Femur (tissue), 1 donor: ENCODE results near the gene FASN.
A peak's percentile ranks its signal among the peaks of the same experiment; 100 is the strongest.
"Not testable (repeated sequence)": the region's sequence is repeated elsewhere in the genome, so short reads cannot be mapped to it uniquely, and the experiment has no call there.

Experiments used
- DNase-seq: peaks from one replicate; pipeline ENCODE4 v3.0.0-alpha.2; 2017

FASN gene

DNA sequence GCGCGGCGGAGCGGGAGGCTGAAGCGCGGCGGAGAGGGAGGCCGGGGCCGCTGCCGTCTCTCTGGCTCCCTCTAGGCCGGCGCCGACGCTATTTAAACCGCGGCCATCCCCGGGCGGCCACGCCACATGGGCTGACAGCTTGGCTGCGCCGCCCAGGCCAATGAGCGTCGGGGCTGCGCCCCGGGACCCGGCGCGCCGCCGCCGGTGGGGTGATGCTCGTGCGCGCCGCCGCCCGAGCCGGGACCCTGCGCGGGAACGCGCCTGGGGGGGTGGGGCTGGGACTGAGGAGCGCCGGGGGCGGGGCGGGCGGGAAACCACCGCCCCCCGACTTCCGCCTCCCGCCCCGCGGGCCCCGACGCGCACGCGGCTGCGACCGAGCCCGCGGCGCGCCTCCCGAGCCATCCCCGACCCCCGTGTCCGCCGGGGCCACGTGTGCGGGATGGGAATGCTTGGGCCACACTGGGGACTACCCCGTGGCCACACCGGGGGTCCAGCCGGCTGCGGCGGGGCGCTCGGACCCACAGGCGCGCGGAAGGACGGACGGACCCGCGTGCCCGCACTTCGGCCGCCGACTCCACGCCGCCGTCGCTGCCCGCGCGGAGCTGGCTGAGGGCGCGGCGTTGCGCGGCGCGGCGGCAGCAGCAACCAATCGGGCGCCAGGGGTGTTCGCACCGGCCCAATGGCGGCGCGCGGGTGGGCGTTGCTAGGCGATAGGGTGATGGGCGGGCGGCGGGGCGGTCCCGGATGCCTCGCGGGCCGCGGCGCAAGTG, at the start of gene FASN:
FASN (minus strand) TSS at position 68 of the 770 bp plus-strand sequence. CDS start 1,791 bp downstream, outside the sequence.
- peak; percentile 97 for DNase-seq

DNA sequence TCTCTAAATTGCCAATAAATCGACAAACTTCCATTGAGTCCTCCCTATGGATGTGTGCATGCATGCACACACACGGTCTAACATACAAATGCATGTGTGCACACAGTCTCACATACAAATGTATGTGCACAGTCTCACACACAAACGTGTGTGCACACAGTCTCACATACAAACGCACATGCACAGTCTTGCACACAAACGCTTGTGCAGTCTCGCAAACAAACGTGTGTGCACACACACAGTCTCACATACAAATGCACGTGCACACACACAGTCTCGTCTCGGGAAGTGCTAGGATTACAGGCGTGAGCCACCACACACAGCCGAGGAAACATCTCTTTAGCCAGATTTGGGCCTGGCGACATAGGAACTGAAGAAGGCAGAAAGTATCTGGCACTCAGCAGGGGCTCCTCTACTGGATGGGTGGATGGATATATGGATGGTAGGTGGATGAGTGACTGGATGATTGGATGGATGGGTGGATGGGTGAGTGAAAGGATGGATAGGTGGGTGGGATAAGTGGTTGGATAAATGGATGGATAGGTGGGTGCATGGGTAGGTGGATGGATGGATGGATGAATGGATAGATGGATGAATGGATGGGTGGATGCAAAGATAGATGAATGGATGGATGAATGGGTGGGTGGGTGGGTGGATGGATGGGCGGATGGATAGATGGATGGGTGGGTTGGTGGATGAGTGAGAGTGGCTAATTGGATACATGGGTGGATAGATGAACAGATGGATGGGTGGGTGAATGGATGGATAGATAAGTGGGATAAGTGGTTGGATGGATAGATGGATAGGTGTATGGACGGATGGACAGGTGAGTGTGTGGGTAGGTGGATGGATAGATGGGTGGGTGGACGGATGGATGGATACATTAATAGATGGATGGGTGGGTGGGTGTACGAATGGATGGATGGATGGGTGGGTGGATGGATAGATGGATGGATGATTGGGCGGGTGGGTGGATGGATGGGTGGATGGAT, 48.9 kb upstream of the FASN start:
- no peak for DNase-seq

DNA sequence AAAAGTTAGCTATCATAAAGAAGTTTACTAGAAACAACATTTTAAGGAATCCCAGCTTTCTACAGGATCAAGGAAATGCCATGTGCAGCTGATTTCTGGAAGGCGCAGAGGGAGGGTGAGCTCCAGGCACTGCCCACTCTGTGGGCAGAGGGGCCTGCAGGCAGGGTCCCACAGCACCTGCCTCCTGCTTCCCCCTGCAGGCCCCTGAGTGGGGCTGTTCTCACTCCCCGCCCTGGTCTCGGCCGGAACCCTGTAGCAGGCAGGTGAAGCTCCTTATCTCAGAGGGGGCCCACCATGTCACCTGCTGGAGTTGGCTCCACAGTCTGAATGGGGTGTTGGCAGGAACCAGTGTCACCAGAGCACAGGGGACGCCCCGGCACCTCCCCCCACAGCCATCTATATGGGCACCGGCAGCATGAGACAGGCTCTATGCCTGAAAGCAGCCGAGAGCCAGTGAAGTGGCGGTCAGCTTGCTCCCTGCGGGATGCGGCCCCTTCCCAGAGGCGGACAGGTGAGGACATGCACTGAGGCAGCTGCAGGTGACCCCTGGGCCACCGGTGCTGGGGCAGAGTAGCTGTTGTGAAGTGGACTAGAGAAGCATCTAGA, 47.6 kb upstream of the FASN start:
- DNase-seq, result no peak

DNA sequence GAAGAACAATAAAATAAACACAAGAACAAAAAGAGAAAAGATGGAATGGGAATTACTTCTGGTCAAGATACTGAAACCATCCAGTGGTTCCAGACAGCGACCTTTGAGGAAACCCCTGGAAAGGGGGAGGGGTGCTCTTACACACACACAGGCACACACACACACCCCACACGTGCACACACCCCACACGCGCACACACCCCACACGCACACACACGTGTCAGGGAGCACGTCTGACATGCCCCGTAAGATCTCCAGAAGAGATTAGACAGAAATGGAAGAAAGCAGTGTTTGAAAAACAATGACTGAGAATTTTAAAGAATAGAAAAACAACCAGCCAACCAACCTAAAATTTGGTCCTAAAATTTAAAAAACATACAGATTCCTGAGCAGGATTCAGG, 45.3 kb upstream of the FASN start:
- DNase-seq, result no peak

DNA sequence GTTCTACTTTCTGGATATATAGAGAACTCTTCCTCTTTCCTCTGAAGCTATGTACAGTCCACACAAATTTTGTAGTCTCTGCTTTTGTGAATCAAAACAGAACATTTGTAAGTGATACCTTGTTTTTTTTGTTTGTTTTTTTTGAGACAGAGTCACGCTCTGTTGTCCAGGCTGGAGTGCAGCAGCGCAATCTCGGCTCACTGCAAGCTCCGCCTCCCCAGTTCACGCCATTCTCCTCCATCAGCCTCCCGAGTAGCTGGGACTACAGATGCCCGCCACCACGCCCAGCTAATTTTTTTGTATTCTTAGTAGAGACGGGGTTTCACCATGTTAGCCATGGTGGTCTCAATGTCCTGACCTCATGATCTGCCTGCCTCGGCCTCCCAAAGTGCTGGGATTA, 41.9 kb upstream of the FASN start:
- not testable (repeated sequence) for DNase-seq

DNA sequence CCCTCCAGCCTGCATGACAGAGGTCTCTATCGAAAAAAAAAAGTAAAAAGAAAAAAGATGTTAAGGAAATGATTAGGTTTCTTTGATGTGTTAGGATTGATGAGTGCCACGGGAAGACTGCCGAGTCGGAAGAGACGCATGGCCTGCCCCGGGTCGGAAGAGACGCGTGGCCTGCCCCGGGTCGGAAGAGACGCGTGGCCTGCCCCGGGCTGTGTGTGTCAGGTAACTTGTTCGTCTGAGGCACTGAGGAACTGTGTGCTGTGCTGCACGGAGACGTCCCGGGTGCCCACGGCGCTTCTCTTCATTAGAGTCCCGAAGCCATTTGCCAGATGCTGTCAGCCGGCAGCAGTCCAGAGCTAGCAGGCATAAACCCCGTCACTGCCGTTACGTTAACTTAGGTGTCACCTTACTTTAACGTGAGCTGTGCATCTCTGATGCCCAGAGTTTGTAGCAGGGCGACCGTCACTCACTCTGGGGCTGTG, 40.5 kb upstream of the FASN start:
- no peak for DNase-seq

DNA sequence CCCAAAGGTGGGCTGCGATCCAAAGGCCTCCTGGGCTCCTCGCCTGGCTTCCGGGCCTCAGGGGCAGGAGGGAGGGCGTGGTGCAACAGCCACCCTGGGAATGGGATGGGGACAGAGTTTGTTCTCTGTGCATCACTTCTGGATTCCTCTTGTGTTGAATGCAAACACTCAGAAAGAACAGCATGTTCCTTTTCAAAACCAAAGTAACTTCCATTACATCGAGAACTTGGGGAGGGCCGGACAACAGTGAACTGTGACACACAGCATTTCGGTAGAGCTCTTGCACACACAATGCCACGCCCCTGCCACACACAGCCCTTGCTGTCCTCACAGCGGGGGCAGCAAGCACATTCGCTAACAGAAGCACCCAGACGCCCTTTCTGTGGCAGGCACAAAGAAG, 36.1 kb upstream of the FASN start:
- DNase-seq, result no peak

DNA sequence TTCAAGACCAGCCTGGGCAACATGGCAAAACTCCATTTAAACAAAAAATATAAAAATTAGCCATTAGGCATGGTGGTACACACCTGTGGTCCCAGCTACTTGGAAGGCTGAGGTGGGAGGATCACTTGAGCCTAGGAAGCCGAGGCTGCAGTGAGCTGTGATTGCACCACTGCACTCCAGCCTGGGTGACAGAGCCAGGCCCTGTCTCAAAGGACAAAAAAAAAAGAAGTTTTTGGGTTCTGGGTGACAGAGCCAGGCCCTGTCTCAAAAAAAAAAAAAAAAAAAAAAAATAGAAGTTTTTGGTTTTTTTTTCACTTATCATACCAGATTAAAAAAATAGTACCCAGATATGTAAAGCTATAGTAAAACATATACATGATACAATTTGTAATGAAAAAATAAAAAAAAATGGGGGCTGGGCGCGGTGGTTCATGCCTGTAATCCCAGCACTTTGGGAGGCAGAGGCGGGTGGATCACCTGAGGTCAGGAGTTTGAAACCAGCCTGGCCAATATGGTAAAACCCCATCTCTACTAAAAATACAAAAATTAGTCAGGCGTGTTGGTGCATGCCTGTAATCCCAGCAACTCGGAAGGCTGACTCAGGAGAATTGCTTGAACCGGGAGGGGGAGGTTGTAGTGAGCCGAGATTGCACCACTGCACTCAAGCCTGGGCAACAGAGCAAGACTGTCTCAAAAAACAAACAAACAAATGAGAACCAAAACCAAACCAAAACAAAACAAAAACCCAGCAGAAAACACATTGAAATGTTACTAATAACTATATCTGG, 35.3 kb upstream of the FASN start:
- DNase-seq, result not testable (repeated sequence)

DNA sequence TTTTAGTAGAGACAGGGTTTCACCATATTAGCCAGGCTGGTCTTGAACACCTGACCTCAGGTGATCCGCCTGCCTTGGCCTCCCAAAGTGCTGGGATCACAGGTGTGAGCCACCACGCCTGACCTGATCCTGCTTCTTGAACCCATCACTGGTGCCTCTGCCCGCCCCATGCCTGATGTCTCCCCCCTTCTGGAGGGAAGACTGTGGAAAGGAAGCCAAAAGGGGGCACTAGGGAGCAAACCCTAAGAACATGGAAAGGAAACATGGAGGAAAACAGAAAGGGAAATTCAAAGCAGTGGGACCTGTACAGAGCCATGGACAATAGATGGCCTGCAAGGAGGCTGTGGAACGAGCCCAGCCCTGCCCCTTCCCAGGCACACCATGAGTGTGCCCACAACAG, 31.1 kb upstream of the FASN start:
- DNase-seq, result no peak

DNA sequence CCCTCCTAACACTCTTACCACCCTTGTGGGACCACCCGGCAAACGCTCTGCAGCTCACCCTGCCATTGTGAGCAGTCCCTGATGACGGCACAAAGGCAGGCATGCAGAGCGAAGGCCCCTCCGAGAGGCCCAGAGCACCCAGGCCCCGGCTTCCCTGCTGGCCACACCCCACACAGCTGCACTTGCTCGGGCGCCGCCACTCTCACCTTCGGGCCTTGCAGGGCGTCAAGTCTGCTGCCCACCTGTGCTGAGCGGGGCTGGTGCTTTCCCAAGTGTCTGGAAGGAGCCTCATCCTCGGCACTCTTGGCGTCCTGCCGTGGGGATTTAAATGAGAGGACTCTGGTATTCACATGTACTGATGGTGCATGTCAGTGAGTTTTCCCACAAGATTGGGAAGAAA, 30.3 kb upstream of the FASN start:
- no peak for DNase-seq

DNA sequence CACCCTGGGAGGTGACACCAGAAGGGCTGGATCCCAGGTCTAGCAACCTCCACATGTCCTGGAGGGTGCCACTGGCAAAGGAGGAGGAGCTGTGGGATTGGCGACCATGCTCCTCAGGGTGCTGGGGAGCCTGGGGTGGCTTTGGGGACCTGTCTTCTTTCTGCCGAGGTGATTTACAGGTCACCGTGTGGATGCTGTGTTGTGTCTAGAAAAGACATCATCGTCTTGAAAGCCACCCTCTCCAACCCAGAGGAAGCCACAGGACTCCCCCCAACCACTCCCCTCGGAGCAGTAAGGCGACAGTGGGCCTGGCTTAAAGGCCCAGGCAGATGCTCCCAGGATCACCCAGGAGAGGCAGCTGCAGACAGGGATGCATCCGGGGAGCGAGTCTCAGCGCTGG, 29.7 kb upstream of the FASN start:
- DNase-seq, result no peak

DNA sequence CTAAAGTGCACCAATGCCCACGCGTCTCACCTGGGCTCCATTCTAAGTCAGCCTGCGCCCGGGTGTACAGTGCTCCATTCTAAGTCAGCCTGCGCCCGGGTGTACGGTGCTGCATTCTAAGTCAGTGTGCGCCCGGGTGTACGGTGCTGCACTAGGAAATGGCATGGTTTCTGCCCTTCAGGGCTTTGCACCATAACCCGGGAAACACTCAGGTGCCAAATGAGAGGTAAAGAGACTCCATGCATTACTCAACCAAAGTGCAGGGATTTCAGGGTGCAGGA, 29.2 kb upstream of the FASN start:
- no peak for DNase-seq

DNA sequence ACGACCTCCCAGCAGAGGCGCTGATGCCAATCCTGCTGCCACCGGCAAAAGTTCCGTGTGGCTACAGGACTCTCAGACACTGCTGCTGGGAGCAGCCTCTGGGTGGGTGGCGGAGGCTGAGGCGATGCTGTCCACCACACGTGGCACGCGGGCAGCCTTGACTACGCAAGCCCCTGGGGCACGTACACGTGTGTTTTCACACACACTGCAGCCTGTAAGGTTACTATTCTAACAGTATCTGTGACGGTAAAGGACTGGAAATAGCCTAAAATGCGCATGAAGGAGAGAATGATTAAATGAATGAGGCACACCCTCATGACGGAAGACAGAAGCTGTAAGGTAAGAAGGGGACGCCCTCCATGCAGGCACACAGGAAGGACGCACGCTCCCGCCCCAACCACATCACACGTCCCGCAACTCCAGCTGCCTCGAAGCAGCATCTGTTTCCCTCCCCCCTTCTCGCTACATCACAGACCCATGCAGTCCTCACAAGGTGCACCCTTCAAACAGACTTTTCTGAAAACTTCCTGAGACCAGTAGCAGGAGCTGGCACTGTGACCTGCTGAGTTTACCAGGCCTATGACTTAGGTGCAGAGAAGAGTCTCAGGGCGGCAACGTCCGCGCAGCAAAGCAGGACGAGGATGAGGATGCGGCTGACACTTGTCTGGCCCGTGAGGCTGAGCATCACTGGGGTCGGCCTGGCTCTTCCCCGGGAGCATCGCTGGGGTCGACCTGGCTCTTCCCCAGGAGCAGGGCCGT, 28.7 kb upstream of the FASN start:
- DNase-seq, result no peak

DNA sequence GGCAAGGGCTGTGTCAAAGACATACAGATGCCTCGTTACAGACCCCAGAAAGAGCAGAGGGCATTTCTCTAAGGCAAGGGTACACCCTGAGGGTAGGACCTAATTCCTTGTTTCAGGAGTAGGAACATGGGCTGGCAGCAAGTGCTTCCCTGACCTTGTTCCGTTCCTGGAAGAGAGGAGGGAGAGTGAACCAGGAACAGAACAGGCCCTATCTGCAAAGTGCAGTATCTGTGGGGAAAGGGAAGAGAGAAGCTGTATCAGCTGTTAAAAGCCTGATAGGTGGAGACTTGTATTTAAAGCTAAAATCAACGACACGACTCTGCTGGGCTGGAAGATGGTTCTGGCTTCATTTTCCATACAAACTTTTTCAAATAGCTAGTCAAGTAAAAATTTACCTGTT, 26.1 kb upstream of the FASN start:
- no peak for DNase-seq

DNA sequence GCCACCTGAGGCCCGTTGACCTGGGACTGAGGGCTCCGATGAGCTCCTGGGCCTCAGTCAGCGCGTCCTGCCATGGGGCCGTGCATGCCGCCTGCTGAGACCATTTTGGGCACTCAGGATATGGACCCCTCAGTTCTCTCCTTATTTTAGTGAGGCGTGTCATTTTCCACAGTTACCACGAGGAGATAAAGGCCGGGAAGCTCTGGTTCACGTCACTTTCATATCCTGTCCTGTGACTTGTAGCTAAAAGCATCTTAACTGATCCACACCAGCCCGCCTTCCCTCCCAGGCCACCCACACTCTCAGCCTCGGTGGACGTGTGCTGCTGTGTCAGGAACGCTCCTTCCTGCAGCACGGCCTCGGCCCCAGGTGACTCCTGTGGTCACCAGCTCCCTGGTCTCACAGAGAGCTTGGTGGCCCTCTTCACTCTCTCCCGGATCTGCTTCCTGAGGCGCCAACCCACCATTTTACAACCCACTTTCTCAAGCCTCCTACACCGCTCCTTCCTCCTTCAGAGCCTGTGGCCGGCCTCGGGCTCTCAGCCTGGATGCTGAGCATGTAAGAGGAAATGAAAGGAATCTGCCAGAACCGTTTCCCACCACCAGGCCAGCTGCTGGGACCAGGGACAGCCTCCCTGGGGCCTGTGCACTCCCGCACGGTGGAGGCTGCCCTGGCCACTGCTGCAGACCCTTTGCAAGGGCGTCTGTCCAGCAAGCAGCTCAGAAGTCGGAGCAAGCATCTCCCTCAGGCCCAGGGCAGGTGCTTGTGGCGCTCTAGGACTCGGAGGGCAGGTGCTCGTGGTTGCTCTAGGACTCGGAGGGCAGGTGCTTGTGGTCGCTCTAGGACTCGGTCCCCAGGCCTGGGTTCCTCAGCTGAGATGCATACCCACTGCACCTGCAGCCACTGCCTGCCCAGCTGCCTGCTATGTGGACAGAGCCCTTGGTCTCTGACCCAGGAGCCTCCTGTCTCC, 23.9 kb upstream of the FASN start:
- DNase-seq, result no peak

DNA sequence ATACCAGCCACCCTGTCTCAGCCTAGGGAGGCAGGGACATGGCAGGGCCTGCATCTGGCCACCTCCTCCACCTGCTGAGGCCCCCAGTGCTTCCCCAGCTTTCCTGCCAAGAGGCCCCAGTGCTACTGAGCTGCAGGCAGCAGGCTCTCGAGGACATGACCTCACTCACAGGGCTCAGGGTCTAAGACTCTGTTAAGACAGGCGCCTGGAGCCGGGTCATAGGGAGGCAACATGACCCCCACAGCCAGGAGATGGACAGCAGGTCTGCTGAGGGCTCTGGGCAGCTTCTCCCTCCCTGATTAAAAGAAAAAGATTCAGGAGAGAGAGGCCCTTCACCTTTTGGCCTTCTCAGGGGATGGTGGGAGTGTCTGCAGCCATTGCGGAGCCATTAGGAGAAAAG, 23.2 kb upstream of the FASN start:
- DNase-seq, result no peak

DNA sequence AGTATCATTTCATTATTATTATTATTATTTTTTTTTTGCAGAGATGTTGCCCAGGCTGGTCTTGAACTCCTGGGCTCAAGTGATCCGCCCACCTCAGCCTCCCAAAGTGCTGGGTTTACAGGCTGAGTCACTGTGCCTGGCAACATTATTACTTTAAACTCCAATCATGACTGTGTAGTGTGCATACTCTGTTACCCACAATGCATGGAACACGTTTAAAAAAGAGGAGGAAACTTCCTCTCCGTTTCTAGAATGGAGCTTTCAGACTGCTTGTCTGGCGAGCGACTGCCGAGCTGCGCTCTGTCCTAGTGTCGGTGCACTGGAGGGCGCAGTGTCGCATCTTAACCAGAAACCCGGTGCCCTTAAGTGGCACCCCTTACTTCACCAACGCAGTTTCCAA, 22.1 kb upstream of the FASN start:
- no peak for DNase-seq

DNA sequence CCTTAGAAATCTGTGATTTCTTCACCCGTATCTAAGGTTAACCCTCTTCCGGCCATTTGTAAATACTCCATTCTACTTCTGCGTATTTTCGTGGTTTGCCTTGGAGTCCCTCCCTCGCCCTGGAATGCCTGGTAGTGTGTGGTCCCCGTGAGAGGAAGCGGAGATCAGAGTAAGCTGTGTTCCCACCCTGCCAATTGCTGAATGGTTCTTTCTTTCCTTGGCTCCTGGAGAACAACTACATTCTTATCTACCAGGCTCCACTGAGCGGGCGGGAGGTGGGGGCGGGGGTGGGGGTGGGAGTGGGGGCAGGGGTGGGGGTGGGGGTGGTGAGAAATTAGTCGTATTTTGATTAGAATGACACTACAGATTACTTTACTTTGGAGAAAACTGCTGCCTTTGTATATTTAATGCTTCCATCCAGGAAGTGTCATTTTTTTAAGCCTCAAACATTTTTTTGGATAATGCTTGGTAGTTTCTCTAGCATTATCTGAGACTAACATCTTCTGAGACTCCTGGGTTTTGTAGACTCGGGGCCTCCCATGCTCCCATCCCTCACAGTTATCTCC, 20.9 kb upstream of the FASN start:
- no peak for DNase-seq

DNA sequence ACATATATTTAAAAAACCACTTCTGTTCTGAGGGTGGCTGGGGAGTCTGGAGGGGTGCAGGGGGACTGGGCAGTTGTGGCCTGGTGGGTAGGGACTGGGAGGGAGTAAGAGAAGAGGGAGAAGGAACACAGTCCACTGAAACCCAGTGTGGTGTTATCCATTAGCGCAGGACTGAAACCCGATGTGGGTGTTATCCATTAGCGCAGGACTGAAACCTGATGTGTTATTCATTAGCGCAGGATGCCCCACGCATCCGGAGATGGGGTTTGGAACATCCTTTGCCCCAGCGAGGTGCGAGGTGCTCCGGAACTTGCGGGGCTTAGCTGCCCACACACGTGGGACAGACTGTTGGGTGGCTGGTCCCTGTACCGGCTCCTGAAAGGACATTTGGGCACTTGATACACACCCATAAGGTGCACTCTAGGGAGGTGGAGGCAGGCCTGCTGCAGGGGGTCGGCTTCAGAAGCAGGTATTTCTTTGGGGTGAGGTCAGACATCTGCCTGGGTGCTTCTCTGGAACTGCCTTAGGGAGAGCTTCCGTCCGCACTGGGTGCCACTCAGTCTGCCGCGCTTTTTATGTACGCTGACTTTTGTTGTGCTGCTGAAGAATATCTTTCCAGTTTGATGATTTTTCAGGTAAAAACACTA, 20.3 kb upstream of the FASN start:
- DNase-seq, result no peak
